Prostate gland (tissue), 2 donors: ENCODE data around the gene SRSF3.

Experiments used
- POLR2A ChIP-seq: fragments of 450-650 bp; IDR thresholded peaks from one replicate; pipeline ENCODE4 v1.6.1; 2016; ENCODE audit warnings: antibody characterized with exemption, mild to moderate bottlenecking
- POLR2AphosphoS5 ChIP-seq: sonication (generic); formaldehyde crosslinking; IDR thresholded peaks from one replicate; pipeline ENCODE4 v1.6.1; 2017; ENCODE audit warnings: antibody characterized with exemption
- TF ChIP-seq, protein P1 (sequence below), 4 experiments: fragments of 200-600 bp in 2 of 4; fragments of 450-650 bp in 2 of 4; sonication (generic) in 2 of 4; IDR thresholded peaks; 1 replicate in 3 of 4; 2 replicates in 1 of 4; pipeline ENCODE4 v1.5.1; 2016 to 2019; ENCODE audit warnings: antibody characterized with exemption in 4 of 4, mild to moderate bottlenecking in 2 of 4, moderate library complexity in 2 of 4

DNA sequence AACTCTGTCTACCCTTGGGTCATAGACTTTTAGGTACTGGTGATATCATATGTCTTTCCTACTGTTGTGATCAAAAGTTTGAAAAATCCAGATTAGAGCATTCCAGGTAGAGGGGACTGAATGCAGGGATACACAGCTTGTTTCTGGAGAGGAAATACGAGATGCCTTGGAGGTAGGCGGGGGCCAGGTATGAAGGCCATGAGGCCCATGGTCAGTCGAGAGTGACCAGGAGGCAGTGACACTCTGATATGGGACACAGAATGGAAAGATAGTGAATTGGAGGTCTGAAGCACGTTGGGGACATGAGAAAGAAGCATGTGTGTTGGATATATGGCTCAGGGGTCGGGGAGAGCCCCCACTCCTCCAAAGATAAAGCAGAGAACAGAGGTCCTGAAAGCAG is 16.1 kb upstream of the SRSF3 start:
- TF ChIP-seq, protein P1, sequence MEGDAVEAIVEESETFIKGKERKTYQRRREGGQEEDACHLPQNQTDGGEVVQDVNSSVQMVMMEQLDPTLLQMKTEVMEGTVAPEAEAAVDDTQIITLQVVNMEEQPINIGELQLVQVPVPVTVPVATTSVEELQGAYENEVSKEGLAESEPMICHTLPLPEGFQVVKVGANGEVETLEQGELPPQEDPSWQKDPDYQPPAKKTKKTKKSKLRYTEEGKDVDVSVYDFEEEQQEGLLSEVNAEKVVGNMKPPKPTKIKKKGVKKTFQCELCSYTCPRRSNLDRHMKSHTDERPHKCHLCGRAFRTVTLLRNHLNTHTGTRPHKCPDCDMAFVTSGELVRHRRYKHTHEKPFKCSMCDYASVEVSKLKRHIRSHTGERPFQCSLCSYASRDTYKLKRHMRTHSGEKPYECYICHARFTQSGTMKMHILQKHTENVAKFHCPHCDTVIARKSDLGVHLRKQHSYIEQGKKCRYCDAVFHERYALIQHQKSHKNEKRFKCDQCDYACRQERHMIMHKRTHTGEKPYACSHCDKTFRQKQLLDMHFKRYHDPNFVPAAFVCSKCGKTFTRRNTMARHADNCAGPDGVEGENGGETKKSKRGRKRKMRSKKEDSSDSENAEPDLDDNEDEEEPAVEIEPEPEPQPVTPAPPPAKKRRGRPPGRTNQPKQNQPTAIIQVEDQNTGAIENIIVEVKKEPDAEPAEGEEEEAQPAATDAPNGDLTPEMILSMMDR (IDR thresholded peaks at IDR 0.05): no peak
- TF ChIP-seq POLR2AphosphoS5 (no peak), POLR2A (no peak)
